CD14-positive monocyte (primary cell): Measurements from ENCODE around the gene ANTXR2. TPM values are rescaled to one million over a fixed set of nuclear protein-coding genes. Genes with fewer than 3 reads are reported as not detected.

ENCODE experiments used
- DNase-seq, 3 donors: peaks; one replicate each; pipeline ENCODE4 v3.0.0-alpha.2; 2011 to 2022
- H2AFZ ChIP-seq: 2 replicates; pipeline ENCODE4 v1.6.0; 2012; ENCODE audit warnings: mild to moderate bottlenecking, low read depth, low read length, inconsistent platforms; ENCODE audit not compliant: insufficient read depth, poor library complexity, severe bottlenecking
- H3K27ac ChIP-seq, 2 donors: 1 replicate in 1 of 2; 2 replicates in 1 of 2; pipeline ENCODE4 v1.5.1; 2012 to 2013; ENCODE audit warnings: low read length in 2 of 2, control low read depth in 1 of 2, inconsistent platforms in 1 of 2, low read depth in 1 of 2, mild to moderate bottlenecking in 1 of 2
- H3K27me3 ChIP-seq, 2 donors: one replicate each; pipeline versions ENCODE4 v1.6.0 to v1.6.1; 2011 to 2013; ENCODE audit warnings: low read length in 2 of 2; ENCODE audit not compliant: control insufficient read depth in 2 of 2, insufficient read depth in 2 of 2
- H3K36me3 ChIP-seq, 2 donors: replicated peaks in 1 of 2; 1 replicate in 1 of 2; 2 replicates in 1 of 2; pipeline versions ENCODE4 v1.5.1 to v1.6.1; 2012 to 2013; ENCODE audit warnings: low read length in 2 of 2, control low read depth in 1 of 2, inconsistent platforms in 1 of 2, mild to moderate bottlenecking in 1 of 2; ENCODE audit not compliant: insufficient read depth in 2 of 2, control insufficient read depth in 1 of 2
- H3K4me1 ChIP-seq, 2 donors: 1 replicate in 1 of 2; 2 replicates in 1 of 2; pipeline versions ENCODE4 v1.5.1 to v1.6.1; 2012 to 2013; ENCODE audit warnings: low read length in 2 of 2, control low read depth in 1 of 2, inconsistent platforms in 1 of 2, mild to moderate bottlenecking in 1 of 2, moderate library complexity in 1 of 2; ENCODE audit not compliant: insufficient read depth in 2 of 2, control insufficient read depth in 1 of 2
- H3K4me2 ChIP-seq: replicated peaks from 2 replicates; pipeline ENCODE3; 2012; ENCODE audit warnings: low read length, moderate library complexity, mild to moderate bottlenecking; ENCODE audit not compliant: poor library complexity, severe bottlenecking; ENCODE audit errors: extremely low read depth
- H3K4me3 ChIP-seq, 3 experiments: fragments of 200-600 bp in 1 of 3; sonication (generic) in 1 of 3; replicated peaks in 1 of 3; 1 replicate in 2 of 3; 2 replicates in 1 of 3; pipeline ENCODE4 v1.5.1; 2011 to 2013; ENCODE audit warnings: low read length in 3 of 3, mild to moderate bottlenecking in 3 of 3, control low read depth in 2 of 3, low read depth in 2 of 3, inconsistent platforms in 1 of 3, moderate library complexity in 1 of 3
- H3K79me2 ChIP-seq: 2 replicates; pipeline ENCODE4 v1.6.0; 2012; ENCODE audit warnings: mild to moderate bottlenecking, control low read depth, inconsistent platforms, low read length, moderate library complexity; ENCODE audit not compliant: insufficient read depth
- H3K9ac ChIP-seq: 2 replicates; pipeline ENCODE4 v1.6.0; 2017; ENCODE audit warnings: low read length, mild to moderate bottlenecking; ENCODE audit not compliant: insufficient read depth, poor library complexity, severe bottlenecking
- H3K9me3 ChIP-seq, 2 donors: replicated peaks in 1 of 2; 1 replicate in 1 of 2; 2 replicates in 1 of 2; pipeline versions ENCODE4 v1.5.1 to v1.6.1; 2012 to 2013; ENCODE audit warnings: low read length in 2 of 2, control low read depth in 1 of 2; ENCODE audit not compliant: control insufficient read depth in 1 of 2, insufficient read depth in 1 of 2
- H4K20me1 ChIP-seq: 2 replicates; pipeline ENCODE4 v1.6.0; 2012; ENCODE audit warnings: mild to moderate bottlenecking, low read length, control low read depth, moderate library complexity; ENCODE audit not compliant: insufficient read depth
- H3K27ac Mint-ChIP-seq, 7 donors: one replicate each; pipeline ENCODE4 v1.8.0; 2020; ENCODE audit warnings: mild to moderate bottlenecking in 7 of 7, mixed read lengths in 7 of 7, moderate library complexity in 6 of 7, inconsistent platforms in 2 of 7
- H3K27me3 Mint-ChIP-seq, 3 donors: one replicate each; pipeline ENCODE4 v1.8.0; 2021 to 2022; ENCODE audit warnings: low read depth in 3 of 3, mild to moderate bottlenecking in 3 of 3, mixed read lengths in 3 of 3, moderate library complexity in 3 of 3, inconsistent platforms in 1 of 3
- H3K36me3 Mint-ChIP-seq, 2 donors: one replicate each; pipeline ENCODE4 v1.8.0; 2020; ENCODE audit warnings: mixed read lengths in 2 of 2, inconsistent platforms in 1 of 2, mild to moderate bottlenecking in 1 of 2
- H3K4me1 Mint-ChIP-seq: one replicate; pipeline ENCODE4 v1.8.0; 2020; ENCODE audit warnings: mild to moderate bottlenecking, mixed read lengths
- H3K4me3 Mint-ChIP-seq, 2 donors: one replicate each; pipeline ENCODE4 v1.8.0; 2020; ENCODE audit warnings: mild to moderate bottlenecking in 2 of 2, mixed read lengths in 2 of 2, moderate library complexity in 1 of 2
- H3K9me3 Mint-ChIP-seq, 7 donors: one replicate each; pipeline ENCODE4 v1.8.0; 2020 to 2022; ENCODE audit warnings: mixed read lengths in 7 of 7, mild to moderate bottlenecking in 6 of 7, moderate library complexity in 6 of 7, inconsistent platforms in 2 of 7
- CTCF ChIP-seq: fragments of 200-600 bp; IDR thresholded peaks from one replicate; pipeline ENCODE4 v1.8.0; 2022; ENCODE audit warnings: antibody characterized with exemption, mild to moderate bottlenecking
- WGBS: methylation state at CpG from one replicate; pipeline ENCODE4 v1.1.5; 2013; ENCODE audit warnings: missing lambda C conversion rate; ENCODE audit not compliant: insufficient coverage; 5-methylcytosine and 5-hydroxymethylcytosine counted together
- intact Hi-C, 2 donors: fragments of 100-400 bp; cut with micrococcal nuclease; formaldehyde crosslinking; loops; one replicate each; pipeline versions ENCODE4 v1.15.0 to v1.15.1; 2023
- polyA plus RNA-seq, 3 donors: library from polyadenylated mRNA; depleted of rRNA in 1 of 3; unstranded in 2 of 3; stranded (reverse) in 1 of 3; fragments of 300-500 nt in 2 of 3; fragments of >200 nt in 1 of 3; fragmentation: Illumina TruSeq in 2 of 3; gene quantifications; 1 replicate in 2 of 3; 2 replicates in 1 of 3; pipeline ENCODE4 v1.2.3, GENCODE V29; 2012 to 2021

Gene ANTXR2
- polyA plus RNA-seq, 3 donors = 15.4 to 69.6 (median 59.2) TPM

- TF ChIP-seq CTCF = no peak
- Histone ChIP-seq H3K4me1 (no peaks in the 10 kb centered on the region), H3K79me2 (no peaks in the 10 kb centered on the region), H4K20me1 (no peaks in the 10 kb centered on the region), H3K4me3 (no peak overlapping the region), H3K27me3 (no peaks in the 10 kb centered on the region), H3K27ac (no peak overlapping the region), H2AFZ (no peak overlapping the region), H3K9ac (no peak overlapping the region), H3K36me3 (peaks cover 2 to 17% of the 10 kb centered on the region in 2 donors), H3K9me3 (no peaks in the 10 kb centered on the region), H3K4me2 (no peak overlapping the region)
- 80% methylated on average over 1 of the region's 2 CpGs for WGBS
- H3K27ac Mint-ChIP-seq = no peak overlapping the region
- peaks cover 0 to 3% (median 0%) of the 10 kb centered on the region in 3 donors for H3K27me3 Mint-ChIP-seq
- no peak for DNase-seq
- H3K4me3 Mint-ChIP-seq = no peak overlapping the region
- peaks cover 0 to 5% (median 0%) of the 10 kb centered on the region in 7 donors for H3K9me3 Mint-ChIP-seq
- H3K36me3 Mint-ChIP-seq = peaks cover 1 to 11% of the 10 kb centered on the region in 2 donors
- H3K4me1 Mint-ChIP-seq = peaks cover 2% of the 10 kb centered on the region
- intact Hi-C loops = no loop called here
Observed at GRCh38 chr4:79900182-79900581, 172.8 kb downstream of the ANTXR2 start.

- Mint-ChIP-seq H3K27me3 (peaks cover 0 to 3% (median 0%) of the 10 kb centered on the region in 3 donors), H3K9me3 (peaks cover 0 to 5% (median 0%) of the 10 kb centered on the region in 7 donors), H3K4me3 (no peak overlapping the region), H3K4me1 (no peaks in the 10 kb centered on the region), H3K27ac (no peak overlapping the region), H3K36me3 (peaks cover 1 to 11% of the 10 kb centered on the region in 2 donors)
- H3K9ac ChIP-seq = no peak overlapping the region
- no peak overlapping the region for H3K27ac ChIP-seq
- H2AFZ ChIP-seq = no peak overlapping the region
- peaks cover 0 to 11% of the 10 kb centered on the region in 2 donors for H3K36me3 ChIP-seq
- DNase-seq = no peak
- no peak overlapping the region for H3K4me3 ChIP-seq
- intact Hi-C loops = no loop called here
- H3K4me1 ChIP-seq = no peaks in the 10 kb centered on the region
- H4K20me1 ChIP-seq = no peaks in the 10 kb centered on the region
- H3K4me2 ChIP-seq = no peak overlapping the region
- H3K27me3 ChIP-seq = no peaks in the 10 kb centered on the region
- H3K79me2 ChIP-seq = no peaks in the 10 kb centered on the region
- H3K9me3 ChIP-seq = no peaks in the 10 kb centered on the region
- no peak for TF ChIP-seq CTCF
- WGBS = no CpG with 5 or more reads among the region's 4 CpGs
Observed at GRCh38 chr4:79899481-79899880, 173.5 kb downstream of the ANTXR2 start.
